ENCODE data around the gene MPZL1. TPM values are rescaled to one million over a fixed set of nuclear protein-coding genes. Genes with fewer than 3 reads are reported as not detected.

MPZL1 gene
- total RNA-seq, 1 experiment from 2014 or later: 52.9 TPM

DNA sequence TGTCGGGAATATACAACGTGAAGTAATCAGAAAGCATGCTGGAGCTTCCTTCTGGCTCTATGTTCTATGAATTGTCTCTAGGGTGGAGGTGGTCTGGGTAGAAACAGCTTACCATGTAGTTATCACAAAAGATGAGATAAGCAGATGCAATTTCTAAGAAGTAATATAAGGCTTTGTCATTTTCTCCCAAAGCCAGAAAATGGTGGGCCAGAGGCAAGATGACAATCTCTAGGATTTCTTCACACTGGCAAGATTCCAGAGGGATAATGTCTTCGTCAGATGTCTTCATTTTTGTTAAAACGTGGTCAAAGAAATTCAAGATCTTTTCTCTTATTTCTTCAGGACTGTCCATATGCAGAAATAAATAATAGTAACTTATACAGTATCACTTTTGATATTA lies 114.4 kb downstream of the MPZL1 start:
- no peak for TF ChIP-seq JUND (IDR thresholded peaks at IDR 0.05)
- no peak for TF ChIP-seq YY1 (IDR thresholded peaks at IDR 0.05; ENCODE audit: extremely low read depth, insufficient replicate concordance, low read depth, low read length)
- no peak for TF ChIP-seq SIN3A (IDR thresholded peaks at IDR 0.05; ENCODE audit: low read depth)
- no peak for TF ChIP-seq RAD21 (IDR thresholded peaks at IDR 0.05; ENCODE audit: low read depth)
- TF ChIP-seq, protein P1, sequence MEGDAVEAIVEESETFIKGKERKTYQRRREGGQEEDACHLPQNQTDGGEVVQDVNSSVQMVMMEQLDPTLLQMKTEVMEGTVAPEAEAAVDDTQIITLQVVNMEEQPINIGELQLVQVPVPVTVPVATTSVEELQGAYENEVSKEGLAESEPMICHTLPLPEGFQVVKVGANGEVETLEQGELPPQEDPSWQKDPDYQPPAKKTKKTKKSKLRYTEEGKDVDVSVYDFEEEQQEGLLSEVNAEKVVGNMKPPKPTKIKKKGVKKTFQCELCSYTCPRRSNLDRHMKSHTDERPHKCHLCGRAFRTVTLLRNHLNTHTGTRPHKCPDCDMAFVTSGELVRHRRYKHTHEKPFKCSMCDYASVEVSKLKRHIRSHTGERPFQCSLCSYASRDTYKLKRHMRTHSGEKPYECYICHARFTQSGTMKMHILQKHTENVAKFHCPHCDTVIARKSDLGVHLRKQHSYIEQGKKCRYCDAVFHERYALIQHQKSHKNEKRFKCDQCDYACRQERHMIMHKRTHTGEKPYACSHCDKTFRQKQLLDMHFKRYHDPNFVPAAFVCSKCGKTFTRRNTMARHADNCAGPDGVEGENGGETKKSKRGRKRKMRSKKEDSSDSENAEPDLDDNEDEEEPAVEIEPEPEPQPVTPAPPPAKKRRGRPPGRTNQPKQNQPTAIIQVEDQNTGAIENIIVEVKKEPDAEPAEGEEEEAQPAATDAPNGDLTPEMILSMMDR (IDR thresholded peaks at IDR 0.05 in 2 of 3, conservative IDR thresholded peaks at IDR 0.05 in 1 of 3; ENCODE audit: borderline replicate concordance in 1 of 3, insufficient read depth in 1 of 3, low read depth in 2 of 3, low read length in 2 of 3): no peak
- TF ChIP-seq, protein P2, sequence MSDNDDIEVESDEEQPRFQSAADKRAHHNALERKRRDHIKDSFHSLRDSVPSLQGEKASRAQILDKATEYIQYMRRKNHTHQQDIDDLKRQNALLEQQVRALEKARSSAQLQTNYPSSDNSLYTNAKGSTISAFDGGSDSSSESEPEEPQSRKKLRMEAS (IDR thresholded peaks at IDR 0.05): no peak
- TF ChIP-seq, protein P3, sequence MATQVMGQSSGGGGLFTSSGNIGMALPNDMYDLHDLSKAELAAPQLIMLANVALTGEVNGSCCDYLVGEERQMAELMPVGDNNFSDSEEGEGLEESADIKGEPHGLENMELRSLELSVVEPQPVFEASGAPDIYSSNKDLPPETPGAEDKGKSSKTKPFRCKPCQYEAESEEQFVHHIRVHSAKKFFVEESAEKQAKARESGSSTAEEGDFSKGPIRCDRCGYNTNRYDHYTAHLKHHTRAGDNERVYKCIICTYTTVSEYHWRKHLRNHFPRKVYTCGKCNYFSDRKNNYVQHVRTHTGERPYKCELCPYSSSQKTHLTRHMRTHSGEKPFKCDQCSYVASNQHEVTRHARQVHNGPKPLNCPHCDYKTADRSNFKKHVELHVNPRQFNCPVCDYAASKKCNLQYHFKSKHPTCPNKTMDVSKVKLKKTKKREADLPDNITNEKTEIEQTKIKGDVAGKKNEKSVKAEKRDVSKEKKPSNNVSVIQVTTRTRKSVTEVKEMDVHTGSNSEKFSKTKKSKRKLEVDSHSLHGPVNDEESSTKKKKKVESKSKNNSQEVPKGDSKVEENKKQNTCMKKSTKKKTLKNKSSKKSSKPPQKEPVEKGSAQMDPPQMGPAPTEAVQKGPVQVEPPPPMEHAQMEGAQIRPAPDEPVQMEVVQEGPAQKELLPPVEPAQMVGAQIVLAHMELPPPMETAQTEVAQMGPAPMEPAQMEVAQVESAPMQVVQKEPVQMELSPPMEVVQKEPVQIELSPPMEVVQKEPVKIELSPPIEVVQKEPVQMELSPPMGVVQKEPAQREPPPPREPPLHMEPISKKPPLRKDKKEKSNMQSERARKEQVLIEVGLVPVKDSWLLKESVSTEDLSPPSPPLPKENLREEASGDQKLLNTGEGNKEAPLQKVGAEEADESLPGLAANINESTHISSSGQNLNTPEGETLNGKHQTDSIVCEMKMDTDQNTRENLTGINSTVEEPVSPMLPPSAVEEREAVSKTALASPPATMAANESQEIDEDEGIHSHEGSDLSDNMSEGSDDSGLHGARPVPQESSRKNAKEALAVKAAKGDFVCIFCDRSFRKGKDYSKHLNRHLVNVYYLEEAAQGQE (IDR thresholded peaks at IDR 0.05; ENCODE audit: low read depth): no peak
- TF ChIP-seq CBX3 (IDR thresholded peaks at IDR 0.05; ENCODE audit: low read depth): no peak
- TF ChIP-seq ZFX (IDR thresholded peaks at IDR 0.05): no peak
- TF ChIP-seq POLR2AphosphoS5 (IDR thresholded peaks at IDR 0.05; ENCODE audit: low read depth, low read length): no peak
- Histone ChIP-seq H3K9ac (ENCODE audit: low read length) (no peak overlapping the region), H3K4me1 (ENCODE audit: control insufficient read depth in 1 of 2, insufficient read depth in 2 of 2, low read length in 2 of 2) (no peaks in the 10 kb centered on the region), H3K4me3 (replicated peaks in 1 of 2; ENCODE audit: low read depth in 1 of 2, low read length in 2 of 2) (no peak overlapping the region), H3K79me2 (ENCODE audit: insufficient read depth, low read length) (no peaks in the 10 kb centered on the region), H3K36me3 (ENCODE audit: control insufficient read depth in 1 of 2, insufficient read depth in 2 of 2, low read length in 2 of 2) (no peaks in the 10 kb centered on the region), H4K20me1 (ENCODE audit: insufficient read depth) (no peaks in the 10 kb centered on the region), H3K9me3 (ENCODE audit: control insufficient read depth in 1 of 2, insufficient read depth in 1 of 2, low read depth in 1 of 2, low read length in 2 of 2) (no peaks in the 10 kb centered on the region), H3K27ac (ENCODE audit: low read depth, low read length) (no peak overlapping the region), H3K27me3 (ENCODE audit: insufficient read depth, low read length) (no peaks in the 10 kb centered on the region), H3K9me2 (ENCODE audit: insufficient read depth) (no peaks in the 10 kb centered on the region), H3K4me2 (ENCODE audit: low read length) (no peak overlapping the region), H2AFZ (ENCODE audit: low read depth, low read length, poor library complexity, severe bottlenecking) (no peak overlapping the region)
- no peak for DNase-seq (ENCODE audit: low read depth, low spot score)
- no TSS peak for BruUV-seq (replicated peaks)
- ATAC-seq: no peak
- intact Hi-C loops (cut with micrococcal nuclease): no loop called here
- ChIA-PET CTCF (no interaction called here), POLR2A (no interaction called here), RAD21 (ENCODE audit: low non-redundant PET in 1 of 2, low total read pairs in 2 of 2, uncharacterized antibody in 2 of 2, unreplicated experiment in 2 of 2) (no interaction called here)
